SK-N-SH (cell line): ENCODE results near the gene RGS7. TPM values are rescaled to one million over a fixed set of nuclear protein-coding genes. Genes with fewer than 3 reads are reported as not detected.

ENCODE experiments used
- CTCF ChIA-PET: fragments of 300-600, 350-600 bp; formaldehyde crosslinking; extraction: SDS; loops from one replicate; lab custom pipeline; 2021; lab: Yijun Ruan, JAX
- POLR2A ChIA-PET: fragments of 350-600 bp; sonication (Branson Sonifier 250); formaldehyde crosslinking; extraction: SDS; loops from one replicate; lab custom pipeline; 2020; ENCODE audit warnings: antibody characterized with exemption, inconsistent platforms; lab: Yijun Ruan, JAX
- DNase-seq: peaks from one replicate; pipeline ENCODE4 v3.0.0; 2012
- H2AFZ ChIP-seq: fragments of 200-600 bp; sonication (generic); 2 replicates; pipeline ENCODE4 v1.8.1; 2016; ENCODE audit warnings: antibody characterized with exemption, mild to moderate bottlenecking, low read depth
- H3F3A ChIP-seq: fragments of 200-600 bp; sonication (generic); replicated peaks from 2 replicates; pipeline ENCODE3; 2016; ENCODE audit warnings: antibody characterized with exemption, mild to moderate bottlenecking; ENCODE audit not compliant: insufficient read depth
- H3K27ac ChIP-seq, 2 experiments: fragments of 200-500 bp in 1 of 2; fragments of 200-600 bp in 1 of 2; sonication (Bioruptor generic) in 1 of 2; sonication (generic), shearing (Covaris generic) in 1 of 2; 2 replicates each; pipeline versions ENCODE4 v1.5.1 to v1.6.1; 2014 to 2016; ENCODE audit warnings: low read depth in 2 of 2, inconsistent platforms in 1 of 2, low read length in 1 of 2, mild to moderate bottlenecking in 1 of 2, mixed read lengths in 1 of 2
- H3K27me3 ChIP-seq: fragments of 200-600 bp; sonication (generic), shearing (Covaris generic); 2 replicates; pipeline ENCODE4 v1.6.1; 2016; ENCODE audit warnings: mixed run types; ENCODE audit not compliant: insufficient read depth
- H3K36me3 ChIP-seq, 2 experiments: fragments of 200-500 bp in 1 of 2; fragments of 200-600 bp in 1 of 2; sonication (Bioruptor generic) in 1 of 2; sonication (generic) in 1 of 2; replicated peaks in 1 of 2; 2 replicates each; pipeline versions ENCODE3 to v1.5.1; 2014 to 2016; ENCODE audit warnings: low read length in 1 of 2, mild to moderate bottlenecking in 1 of 2; ENCODE audit not compliant: insufficient read depth in 2 of 2, control insufficient read depth in 1 of 2
- H3K4me1 ChIP-seq, 2 experiments: fragments of 200-500 bp in 1 of 2; fragments of 200-600 bp in 1 of 2; sonication (Bioruptor generic) in 1 of 2; sonication (generic), shearing (Covaris generic) in 1 of 2; 2 replicates each; pipeline versions ENCODE4 v1.5.1 to v1.6.1; 2014 to 2016; ENCODE audit warnings: low read depth in 1 of 2, low read length in 1 of 2, mixed run types in 1 of 2; ENCODE audit not compliant: insufficient read depth in 2 of 2, control insufficient read depth in 1 of 2
- H3K4me2 ChIP-seq: fragments of 200-600 bp; sonication (generic), shearing (Covaris generic); 2 replicates; pipeline ENCODE4 v1.6.1; 2017; ENCODE audit warnings: mixed run types
- H3K4me3 ChIP-seq, 2 experiments: fragments of 200-500 bp in 1 of 2; fragments of 200-600 bp in 1 of 2; sonication (Bioruptor generic) in 1 of 2; sonication (generic), shearing (Covaris generic) in 1 of 2; 2 replicates each; pipeline versions ENCODE4 v1.5.1 to v1.8.1; 2014 to 2016; ENCODE audit warnings: low read depth in 2 of 2, inconsistent platforms in 1 of 2, low read length in 1 of 2, mild to moderate bottlenecking in 1 of 2, mixed read lengths in 1 of 2, moderate library complexity in 1 of 2
- H3K79me2 ChIP-seq: fragments of 200-600 bp; sonication (generic); 2 replicates; pipeline ENCODE4 v1.8.1; 2017; ENCODE audit warnings: mild to moderate bottlenecking; ENCODE audit not compliant: insufficient read depth
- H3K9ac ChIP-seq: fragments of 200-600 bp; sonication (generic); 2 replicates; pipeline ENCODE4 v1.6.1; 2017; ENCODE audit warnings: mixed run types
- H3K9me2 ChIP-seq: fragments of 200-600 bp; sonication (generic); 2 replicates; pipeline ENCODE4 v1.6.1; 2017; ENCODE audit warnings: mixed run types
- H3K9me3 ChIP-seq: fragments of 200-600 bp; sonication (generic); 2 replicates; pipeline ENCODE4 v1.6.1; 2017; ENCODE audit warnings: mixed run types, mild to moderate bottlenecking, moderate library complexity
- H4K20me1 ChIP-seq: fragments of 200-600 bp; sonication (generic); 2 replicates; pipeline ENCODE4 v1.6.1; 2017; ENCODE audit warnings: mild to moderate bottlenecking, mixed run types; ENCODE audit not compliant: insufficient read depth
- EP300 ChIP-seq, 2 experiments: IDR thresholded peaks; 2 replicates each; pipeline versions ENCODE4 v1.4.0 to v1.6.1; 2012; ENCODE audit warnings: borderline replicate concordance in 1 of 2, low read depth in 1 of 2, low read length in 1 of 2
- FOSL2 ChIP-seq: IDR thresholded peaks from 2 replicates; pipeline ENCODE4 v1.4.0; 2012; ENCODE audit warnings: low read depth, mild to moderate bottlenecking, moderate library complexity, borderline replicate concordance
- FOXJ3 ChIP-seq: sonication (generic); formaldehyde crosslinking; IDR thresholded peaks from 2 replicates; pipeline ENCODE4 v1.5.1; 2020; ENCODE audit warnings: mild to moderate bottlenecking, missing genetic modification reagents
- GABPA ChIP-seq: IDR thresholded peaks from 2 replicates; pipeline ENCODE4 v1.4.0; 2012; ENCODE audit warnings: low read depth, mild to moderate bottlenecking
- JUND ChIP-seq: IDR thresholded peaks from 2 replicates; pipeline ENCODE4 v1.4.0; 2012
- MAX ChIP-seq: IDR thresholded peaks from 2 replicates; pipeline ENCODE4 v1.4.0; 2012; ENCODE audit warnings: low read depth
- NFIC ChIP-seq: IDR thresholded peaks from 2 replicates; pipeline ENCODE4 v1.4.0; 2012; ENCODE audit warnings: borderline replicate concordance
- PBX3 ChIP-seq: IDR thresholded peaks from 2 replicates; pipeline ENCODE4; 2012
- POLR2AphosphoS5 ChIP-seq: IDR thresholded peaks from 2 replicates; pipeline ENCODE4 v1.6.1; 2012; ENCODE audit warnings: low read depth, low read length
- RAD21 ChIP-seq: IDR thresholded peaks from 2 replicates; pipeline ENCODE4 v1.6.1; 2012; ENCODE audit warnings: mild to moderate bottlenecking, low read length
- REST ChIP-seq: IDR thresholded peaks from 2 replicates; pipeline ENCODE4 v1.6.1; 2012; ENCODE audit warnings: mild to moderate bottlenecking, low read depth, low read length, moderate library complexity
- SMC3 ChIP-seq: IDR thresholded peaks from 2 replicates; pipeline ENCODE4 v1.6.1; 2012; ENCODE audit warnings: low read depth, low read length, improper control_type of control experiment
- USF1 ChIP-seq: IDR thresholded peaks from 2 replicates; pipeline ENCODE4 v1.4.0; 2012; ENCODE audit warnings: low read depth, borderline replicate concordance
- USF2 ChIP-seq: fragments of 150-350 bp; IDR thresholded peaks from 2 replicates; pipeline ENCODE4 v1.6.1; 2017; ENCODE audit warnings: antibody characterized with exemption, low read length, low read depth, borderline replicate concordance
- YY1 ChIP-seq: IDR thresholded peaks from 2 replicates; pipeline ENCODE4 v1.4.0; 2012; ENCODE audit warnings: low read depth, mild to moderate bottlenecking
- WGBS: methylation state at CpG from one replicate; pipeline ENCODE4 v1.1.6; 2017; ENCODE audit warnings: low lambda C conversion rate; 5-methylcytosine and 5-hydroxymethylcytosine counted together
- polyA plus RNA-seq, 3 experiments: library from polyadenylated mRNA; depleted of rRNA; stranded (reverse); fragments of >200 nt; gene quantifications; 2 replicates each; pipeline ENCODE4 v1.2.3, GENCODE V29; 2012

RGS7 gene
- polyA plus RNA-seq, 1 of the 3 experiments (the other 2 are of a cell fraction), result 0.36 TPM

GRCh38 chr1:241024834-241025233 is 332.2 kb downstream of the RGS7 start (continued):
- TF ChIP-seq REST (no peak), POLR2AphosphoS5 (no peak), FOSL2 (no peak), USF2 (no peak)

GRCh38 chr1:241022366-241022765 is 334.6 kb downstream of the RGS7 start:
- H3K79me2 ChIP-seq, result no peaks in the 10 kb centered on the region
- H3K4me1 ChIP-seq, result no peaks in the 10 kb centered on the region
- CTCF ChIA-PET, result interaction anchor here (0.7 kb wide), 1 partner anchor 1696 kb away, joined by 3 read pairs; no protein-coding TSS in a partner anchor
- H3K9me3 ChIP-seq, result no peaks in the 10 kb centered on the region
- no peak overlapping the region for H3K4me2 ChIP-seq
- H3K27ac ChIP-seq, result no peak overlapping the region
- TF ChIP-seq MAX (no peak), RAD21 (no peak), EP300 (IDR thresholded peaks at IDR 0.05; ENCODE audit: borderline replicate concordance in 1 of 2, low read depth in 1 of 2, low read length in 1 of 2) (no peak), PBX3 (no peak), YY1 (no peak), NFIC (no peak), USF1 (no peak), SMC3 (no peak), GABPA (no peak), FOXJ3 (CRISPR knock-in tag) (no peak), USF2 (no peak), JUND (no peak), REST (no peak)
- TF ChIP-seq, all 33 proteins: peak for 0
- no peak for DNase-seq
- POLR2A ChIA-PET, result no interaction called here
- 54% methylated on average over 4 of the region's 4 CpGs for WGBS
- Histone ChIP-seq H3F3A (no peaks in the 10 kb centered on the region), H3K9ac (no peak overlapping the region), H2AFZ (no peak overlapping the region), H3K9me2 (no peaks in the 10 kb centered on the region), H3K4me3 (no peak overlapping the region), H4K20me1 (no peaks in the 10 kb centered on the region), H3K27me3 (no peaks in the 10 kb centered on the region), H3K36me3 (no peaks in the 10 kb centered on the region)
